ENCODE results near the gene DOCK8. TPM values are rescaled to one million over a fixed set of nuclear protein-coding genes. Genes with fewer than 3 reads are reported as not detected.

The DOCK8 gene
- total RNA-seq, 6 experiments from 2014 or later = 5.8 to 20.5 (median 9.5) TPM

- Histone ChIP-seq H3K27ac (no peak overlapping the region), H3K27me3 (no peaks in the 10 kb centered on the region), H3K36me3 (peaks cover 0 to 3% (median 0%) of the 10 kb centered on the region in 4 donors), H3K4me1 (no peaks in the 10 kb centered on the region), H3K9me3 (no peaks in the 10 kb centered on the region), H3K4me3 (no peak overlapping the region)
- no peak for TF ChIP-seq POLR2A (IDR thresholded peaks at IDR 0.05)
- no peak for TF ChIP-seq CTCF (IDR thresholded peaks at IDR 0.05)
- 90% methylated on average over 2 of the region's 4 CpGs for WGBS (ENCODE audit: insufficient coverage, low coverage, low lambda C conversion rate, missing lambda C conversion rate)
- intact Hi-C loops (cut with DNase I) = no loop called here
- ATAC-seq = no peak
- no peak for DNase-seq
Measured at GRCh38 chr9:318646-319045, 104.0 kb downstream of the DOCK8 start.

GRCh38 chr9:324971-325370, 110.3 kb downstream of the DOCK8 start:
- Histone ChIP-seq H3K4me3 (no peak overlapping the region), H3K4me1 (no peaks in the 10 kb centered on the region), H3K9me3 (no peaks in the 10 kb centered on the region), H3K36me3 (no peaks in the 10 kb centered on the region), H3K27ac (no peak overlapping the region), H3K27me3 (no peaks in the 10 kb centered on the region)
- DNase-seq (no peak), ATAC-seq (no peak)
- intact Hi-C loops (cut with DNase I) = no loop called here
- no peak for TF ChIP-seq CTCF (IDR thresholded peaks at IDR 0.05)
- no peak for TF ChIP-seq POLR2A (IDR thresholded peaks at IDR 0.05)
- 73% methylated on average over 1 of the region's 1 CpG for WGBS (ENCODE audit: insufficient coverage, low coverage, low lambda C conversion rate, missing lambda C conversion rate)

GRCh38 chr9:326667-327066, 112.0 kb downstream of the DOCK8 start:
- DNase-seq (no peak), ATAC-seq (no peak)
- WGBS (ENCODE audit: insufficient coverage, low coverage, low lambda C conversion rate, missing lambda C conversion rate) = 100% methylated on average over 1 of the region's 2 CpGs
- Histone ChIP-seq H3K27me3 (no peaks in the 10 kb centered on the region), H3K4me1 (no peaks in the 10 kb centered on the region), H3K4me3 (no peak overlapping the region), H3K27ac (no peak overlapping the region), H3K36me3 (peaks cover 0 to 4% (median 0%) of the 10 kb centered on the region in 4 donors), H3K9me3 (no peaks in the 10 kb centered on the region)
- TF ChIP-seq POLR2A (IDR thresholded peaks at IDR 0.05) = no peak
- TF ChIP-seq CTCF (IDR thresholded peaks at IDR 0.05) = no peak
- intact Hi-C loops (cut with DNase I) = no loop called here

- 79% methylated on average over 3 of the region's 3 CpGs for WGBS (ENCODE audit: insufficient coverage, low coverage, low lambda C conversion rate, missing lambda C conversion rate)
- Histone ChIP-seq H3K4me3 (no peak overlapping the region), H3K4me1 (no peaks in the 10 kb centered on the region), H3K27ac (no peak overlapping the region), H3K27me3 (no peaks in the 10 kb centered on the region), H3K9me3 (no peaks in the 10 kb centered on the region), H3K36me3 (peaks cover 0 to 4% (median 0%) of the 10 kb centered on the region in 4 donors)
- DNase-seq (no peak), ATAC-seq (no peak)
- intact Hi-C loops (cut with DNase I) = no loop called here
- TF ChIP-seq POLR2A (IDR thresholded peaks at IDR 0.05) (no peak), CTCF (IDR thresholded peaks at IDR 0.05) (no peak)
Measured at GRCh38 chr9:328453-328852, 113.8 kb downstream of the DOCK8 start.

- DNase-seq (no peak), ATAC-seq (no peak)
- 75% methylated on average over 3 of the region's 3 CpGs for WGBS (ENCODE audit: insufficient coverage, low coverage, low lambda C conversion rate, missing lambda C conversion rate)
- no peak overlapping the region for H3K27ac ChIP-seq
- no peaks in the 10 kb centered on the region for H3K9me3 ChIP-seq
- peaks cover 0 to 4% (median 0%) of the 10 kb centered on the region in 4 donors for H3K36me3 ChIP-seq
- intact Hi-C loops (cut with DNase I) = no loop called here
- H3K27me3 ChIP-seq = no peaks in the 10 kb centered on the region
- TF ChIP-seq POLR2A (IDR thresholded peaks at IDR 0.05) (no peak), CTCF (IDR thresholded peaks at IDR 0.05) (no peak)
- peaks cover 0 to 7% (median 0%) of the 10 kb centered on the region in 4 donors for H3K4me1 ChIP-seq
- no peak overlapping the region for H3K4me3 ChIP-seq
Measured at GRCh38 chr9:331197-331596, 116.5 kb downstream of the DOCK8 start.
